Heart right ventricle (tissue), 16 donors: ENCODE measurements around the gene NNT. TPM values are rescaled to one million over a fixed set of nuclear protein-coding genes. Genes with fewer than 3 reads are reported as not detected.

Experiments used
- ATAC-seq, 8 donors: fragments of 200-7000 bp; cut with Tn5 transposase; one replicate each; pipeline ENCODE4 v1.9.1; 2020; ENCODE audit warnings: mild to moderate bottlenecking in 8 of 8, moderate library complexity in 8 of 8, moderate number of reproducible peaks in 1 of 8
- DNase-seq, 2 donors: peaks; one replicate each; pipeline ENCODE4 v3.0.0-alpha.2; 2020
- H3K27ac ChIP-seq, 10 donors: fragments of 200-600 bp; sonication (generic) in 2 of 10; one replicate each; pipeline versions ENCODE4 v1.5.0 to v1.8.0; 2020 to 2022; ENCODE audit warnings: mild to moderate bottlenecking in 3 of 10
- H3K27me3 ChIP-seq, 7 donors: fragments of 200-600 bp; one replicate each; pipeline ENCODE4 v1.8.0; 2021 to 2022; ENCODE audit warnings: mild to moderate bottlenecking in 2 of 7
- H3K36me3 ChIP-seq, 9 donors: fragments of 200-600 bp; sonication (generic) in 1 of 9; one replicate each; pipeline versions ENCODE4 v1.5.0 to v1.8.0; 2020 to 2022; ENCODE audit warnings: mild to moderate bottlenecking in 2 of 9
- H3K4me1 ChIP-seq, 9 donors: fragments of 200-600 bp; sonication (generic) in 1 of 9; one replicate each; pipeline versions ENCODE4 v1.5.0 to v1.8.0; 2020 to 2022; ENCODE audit warnings: mild to moderate bottlenecking in 4 of 9
- H3K4me3 ChIP-seq, 10 donors: fragments of 200-600 bp; sonication (generic) in 2 of 10; one replicate each; pipeline versions ENCODE4 v1.5.0 to v1.8.0; 2020 to 2022; ENCODE audit warnings: mild to moderate bottlenecking in 7 of 10, moderate library complexity in 2 of 10
- H3K9me3 ChIP-seq, 11 donors: fragments of 200-600 bp in 10 of 11; sonication (generic) in 2 of 11; one replicate each; pipeline versions ENCODE4 v1.5.0 to v1.8.0; 2013 to 2022; ENCODE audit warnings: mild to moderate bottlenecking in 2 of 11, control low read depth in 1 of 11, moderate library complexity in 1 of 11
- WGBS, 2 donors: extraction: QIAGEN DNeasy Blood & Tissue Kit; methylation state at CpG; one replicate each; pipeline ENCODE4 v1.1.7; 2013; ENCODE audit warnings: inconsistent platforms in 1 of 2; 5-methylcytosine and 5-hydroxymethylcytosine counted together
- intact Hi-C, 10 donors: fragments of 100-400 bp; cut with DNase I; formaldehyde crosslinking; loops; one replicate each; pipeline versions ENCODE4 v1.11.1 to v1.14.2; 2022
- polyA plus RNA-seq, 2 donors: library from polyadenylated mRNA; stranded (reverse); fragments of 200-250 nt; gene quantifications; one replicate each; pipeline ENCODE4 v1.2.3, GENCODE V29; 2013
- total RNA-seq, 10 donors: library from RNA; stranded (reverse); fragmentation: NEBNext Ultra II Directional in 3 of 10; extraction: Animal tissue kit (Norgen Biotek cat#: 25700) in 3 of 10; gene quantifications; one replicate each; pipeline versions ENCODE4 v1.2.1 to v1.2.4, GENCODE V29; 2021 to 2023
- TF ChIP-seq, protein P1 (sequence below), 9 donors: fragments of 200-600 bp; sonication (generic) in 2 of 9; IDR thresholded peaks; one replicate each; pipeline versions ENCODE4 v1.5.0 to v1.8.0; 2021 to 2022; ENCODE audit warnings: antibody characterized with exemption in 9 of 9, mild to moderate bottlenecking in 5 of 9, moderate library complexity in 1 of 9
- donor health status: Arrhythmogenic right ventricular cardiomyopathy.
- donor health status: ischemic (EF 13 %, LVEDD 7.1; RV severe dilation, severe dysfunction).
- donor health status: healthy with polysubstance abuse.
- donor health status: DM: no; HTN: yes; CAD: no.
- donor health status: DM: no; HTN: no; CAD: no.
- donor health status: ischemic (EF 25% LVEDD 6.9; RV normal size, moderate dysfunction).
- donor health status: ischemic (EF 25% LVEDD 5.7; RV mildly dilated, moderate dysfunction).
- donor health status: healthy.
- donor health status: DM: yes; HTN: yes; CAD: no.
- donor health status: Ischemic cardiomyopathy.
- donor health status: ischemic (EF 35%, LVEDD 5.7; RV mildly dilated, moderate dysfunction).
- donor health status: nonischemic (EF 11% LVEDD 7.7; RV severe dilation, severe dysfunction).
- donor health status: DM: yes; HTN: yes; CAD: no.
- donor health status: PGD.
- donor health status: ischemic (EF 29% LVEDD 5.4; RV normal size, mild dysfunction).
- donor health status: nonischemic (EF 23%, LVEDD 6.1; RV moderate dilation, normal function).

The NNT gene
- total and polyA plus RNA-seq, 12 donors, result 40.8 to 731 (median 609) TPM

DNA sequence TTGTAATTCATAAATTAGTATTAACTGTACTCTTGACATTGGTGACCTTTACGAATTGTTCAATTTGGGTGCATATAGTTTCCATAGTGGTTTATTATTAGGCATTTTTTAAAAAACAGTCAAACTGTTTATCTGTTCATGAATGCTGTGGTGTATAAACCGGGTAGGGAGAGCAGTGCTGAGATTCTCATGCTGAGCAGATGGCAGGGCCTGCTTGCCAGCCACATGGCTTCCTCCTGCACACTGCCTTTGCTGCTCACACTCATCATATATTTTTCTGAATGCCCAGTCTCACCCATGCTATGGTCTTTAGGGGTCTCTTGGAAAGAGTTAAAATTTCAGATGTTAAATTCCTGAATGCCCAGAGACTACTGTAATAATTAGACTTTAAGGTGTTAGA is 40.8 kb downstream of the NNT start:
- DNase-seq, result no peak
- 79% methylated on average over 2 of the region's 2 CpGs for WGBS, 2 donors
- H3K36me3 ChIP-seq, result peaks cover 0 to 67% (median 12%) of the 10 kb centered on the region in 9 donors
- H3K4me3 ChIP-seq, result no peak overlapping the region
- no peak overlapping the region for H3K27ac ChIP-seq
- intact Hi-C loops, result no loop called here
- TF ChIP-seq, protein P1, sequence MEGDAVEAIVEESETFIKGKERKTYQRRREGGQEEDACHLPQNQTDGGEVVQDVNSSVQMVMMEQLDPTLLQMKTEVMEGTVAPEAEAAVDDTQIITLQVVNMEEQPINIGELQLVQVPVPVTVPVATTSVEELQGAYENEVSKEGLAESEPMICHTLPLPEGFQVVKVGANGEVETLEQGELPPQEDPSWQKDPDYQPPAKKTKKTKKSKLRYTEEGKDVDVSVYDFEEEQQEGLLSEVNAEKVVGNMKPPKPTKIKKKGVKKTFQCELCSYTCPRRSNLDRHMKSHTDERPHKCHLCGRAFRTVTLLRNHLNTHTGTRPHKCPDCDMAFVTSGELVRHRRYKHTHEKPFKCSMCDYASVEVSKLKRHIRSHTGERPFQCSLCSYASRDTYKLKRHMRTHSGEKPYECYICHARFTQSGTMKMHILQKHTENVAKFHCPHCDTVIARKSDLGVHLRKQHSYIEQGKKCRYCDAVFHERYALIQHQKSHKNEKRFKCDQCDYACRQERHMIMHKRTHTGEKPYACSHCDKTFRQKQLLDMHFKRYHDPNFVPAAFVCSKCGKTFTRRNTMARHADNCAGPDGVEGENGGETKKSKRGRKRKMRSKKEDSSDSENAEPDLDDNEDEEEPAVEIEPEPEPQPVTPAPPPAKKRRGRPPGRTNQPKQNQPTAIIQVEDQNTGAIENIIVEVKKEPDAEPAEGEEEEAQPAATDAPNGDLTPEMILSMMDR (IDR thresholded peaks at IDR 0.05), result no peak
- H3K9me3 ChIP-seq, result no peaks in the 10 kb centered on the region
- ATAC-seq, result no peak
- H3K27me3 ChIP-seq, result no peaks in the 10 kb centered on the region
- H3K4me1 ChIP-seq, result peaks cover 0 to 44% (median 25%) of the 10 kb centered on the region in 9 donors

DNA sequence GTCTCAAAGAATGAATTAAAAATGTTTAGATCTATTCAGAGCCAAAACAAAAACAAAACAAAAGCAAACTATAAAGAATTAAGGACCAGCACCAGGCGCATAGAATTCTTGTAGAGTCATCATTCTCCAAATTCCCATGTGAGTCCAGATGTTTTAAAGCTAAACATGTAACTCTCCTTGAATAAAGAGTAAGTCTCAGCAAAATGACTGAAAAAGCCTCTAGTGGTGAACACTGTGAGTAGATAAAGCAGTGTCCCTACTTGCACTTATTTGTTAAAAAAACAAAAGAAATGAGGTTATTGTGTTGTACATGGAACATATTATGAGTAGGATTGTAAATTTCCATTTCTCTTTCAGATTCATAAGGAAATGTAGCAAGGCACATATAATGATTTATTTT is 44.0 kb downstream of the NNT start:
- TF ChIP-seq, protein P1 (IDR thresholded peaks at IDR 0.05), result no peak
- no peak overlapping the region for H3K4me3 ChIP-seq
- H3K27me3 ChIP-seq, result no peaks in the 10 kb centered on the region
- H3K4me1 ChIP-seq, result peaks cover 0 to 29% (median 11%) of the 10 kb centered on the region in 9 donors
- no peak for DNase-seq
- ATAC-seq, result no peak
- intact Hi-C loops, result no loop called here
- 77 to 83% methylated on average over 1 of the region's 1 CpG for WGBS, 2 donors
- H3K9me3 ChIP-seq, result no peaks in the 10 kb centered on the region
- no peak overlapping the region for H3K27ac ChIP-seq
- H3K36me3 ChIP-seq, result peaks cover 0 to 92% (median 29%) of the 10 kb centered on the region in 9 donors

DNA sequence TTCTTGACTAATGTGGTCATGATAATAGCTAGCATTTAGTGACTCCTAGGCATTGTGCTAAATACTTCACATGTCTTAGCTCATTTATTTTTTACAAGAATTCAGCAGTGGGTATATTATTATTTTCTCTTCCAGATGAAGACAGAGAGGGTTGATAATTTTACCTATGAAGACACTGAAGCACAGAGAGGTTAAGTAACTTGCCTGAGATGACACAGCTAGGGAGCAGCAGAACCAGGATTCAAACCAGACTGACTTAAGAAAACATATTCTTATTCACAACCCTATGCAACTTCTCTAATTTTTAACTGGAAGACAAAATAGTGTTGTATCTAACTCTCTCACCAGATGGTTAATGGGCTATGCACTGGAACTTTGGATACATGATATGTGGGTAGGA is 44.8 kb downstream of the NNT start:
- Histone ChIP-seq H3K4me1 (peaks cover 0 to 29% (median 3%) of the 10 kb centered on the region in 9 donors), H3K27me3 (no peaks in the 10 kb centered on the region), H3K9me3 (no peaks in the 10 kb centered on the region), H3K36me3 (peaks cover 0 to 100% (median 37%) of the 10 kb centered on the region in 9 donors), H3K27ac (no peak overlapping the region), H3K4me3 (no peak overlapping the region)
- DNase-seq (no peak), ATAC-seq (no peak)
- TF ChIP-seq, protein P1 (IDR thresholded peaks at IDR 0.05), result no peak
- intact Hi-C loops, result no loop called here

DNA sequence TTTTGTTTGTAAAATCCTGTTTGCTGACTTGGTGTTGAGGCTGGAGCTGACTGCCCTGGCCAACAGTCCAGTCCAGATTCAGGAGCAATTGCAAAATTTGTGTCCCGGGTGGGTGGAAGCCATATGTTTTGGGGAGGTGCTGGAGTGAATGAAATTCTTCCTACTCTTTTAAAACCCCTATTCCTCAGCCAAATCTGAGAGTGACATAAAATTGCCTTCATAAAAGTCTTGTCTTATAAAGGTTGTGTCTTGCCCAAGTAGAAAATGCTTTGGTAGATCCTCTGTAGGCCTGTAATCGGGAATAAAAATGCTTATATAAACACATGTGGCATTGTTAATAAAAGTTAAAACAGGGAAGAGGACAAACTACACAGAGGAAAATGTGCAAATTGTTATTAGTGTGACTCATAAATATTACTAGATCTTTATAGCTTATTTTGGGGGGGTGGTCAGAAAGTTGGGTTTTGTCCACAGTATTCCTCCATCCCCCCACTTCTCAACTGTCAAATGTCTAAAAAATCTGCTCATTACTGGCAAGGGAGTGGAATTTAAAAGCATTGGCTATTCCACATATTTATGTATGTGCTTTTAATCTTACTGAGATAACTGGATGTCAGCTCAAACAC is 45.6 kb downstream of the NNT start:
- Histone ChIP-seq H3K9me3 (no peaks in the 10 kb centered on the region), H3K4me1 (peaks cover 0 to 32% (median 3%) of the 10 kb centered on the region in 9 donors), H3K36me3 (peaks cover 0 to 100% (median 41%) of the 10 kb centered on the region in 9 donors), H3K27ac (peak overlapping the region in 5 of 10 donors; percentile 3 to 57 (median 33)), H3K27me3 (no peaks in the 10 kb centered on the region), H3K4me3 (no peak overlapping the region)
- intact Hi-C loops, result no loop called here
- TF ChIP-seq, protein P1 (IDR thresholded peaks at IDR 0.05), result no peak
- no peak for DNase-seq
- 73 to 79% methylated on average over 2 of the region's 2 CpGs for WGBS, 2 donors
- ATAC-seq, result peak in 3 of 8 donors; percentile 38 to 69 (median 40)
